Activated naive CD4-positive, alpha-beta T cell treated with anti-CD3 and anti-CD28 coated beads, Interleukin-2, amount 50 U/mL, for 24 hours (primary cell): ENCODE measurements around the gene C2CD3.

Experiments used
- H3K27ac Mint-ChIP-seq: one replicate; pipeline ENCODE4 v1.8.0; 2021; ENCODE audit warnings: mild to moderate bottlenecking, mixed read lengths
- H3K27me3 Mint-ChIP-seq: one replicate; pipeline ENCODE4 v1.8.0; 2021; ENCODE audit warnings: mixed read lengths
- H3K36me3 Mint-ChIP-seq: one replicate; pipeline ENCODE4 v1.8.0; 2021; ENCODE audit warnings: mixed read lengths
- H3K4me1 Mint-ChIP-seq: one replicate; pipeline ENCODE4 v1.8.0; 2021; ENCODE audit warnings: mixed read lengths
- H3K4me3 Mint-ChIP-seq: one replicate; pipeline ENCODE4 v1.8.0; 2021; ENCODE audit warnings: mild to moderate bottlenecking, mixed read lengths
- H3K9me3 Mint-ChIP-seq: one replicate; pipeline ENCODE4 v1.8.0; 2021; ENCODE audit warnings: mixed read lengths

Gene C2CD3

GRCh38 chr11:73969991-73970800, 200.6 kb downstream of the C2CD3 start:
- Mint-ChIP-seq H3K36me3 (peaks cover 7% of the 10 kb centered on the region), H3K4me3 (no peak overlapping the region), H3K9me3 (no peaks in the 10 kb centered on the region), H3K4me1 (peaks cover 86% of the 10 kb centered on the region), H3K27ac (peak overlapping the region; percentile 89), H3K27me3 (no peaks in the 10 kb centered on the region)

GRCh38 chr11:73969091-73969490, 201.7 kb downstream of the C2CD3 start:
- no peaks in the 10 kb centered on the region for H3K36me3 Mint-ChIP-seq
- H3K9me3 Mint-ChIP-seq, result no peaks in the 10 kb centered on the region
- peak overlapping the region; percentile 2 for H3K4me3 Mint-ChIP-seq
- peak overlapping the region; percentile 95 for H3K27ac Mint-ChIP-seq
- peaks cover 85% of the 10 kb centered on the region for H3K4me1 Mint-ChIP-seq
- no peaks in the 10 kb centered on the region for H3K27me3 Mint-ChIP-seq

- H3K4me1 Mint-ChIP-seq, result peaks cover 81% of the 10 kb centered on the region
Measured at GRCh38 chr11:73968356-73968966, 202.3 kb downstream of the C2CD3 start.

DNA sequence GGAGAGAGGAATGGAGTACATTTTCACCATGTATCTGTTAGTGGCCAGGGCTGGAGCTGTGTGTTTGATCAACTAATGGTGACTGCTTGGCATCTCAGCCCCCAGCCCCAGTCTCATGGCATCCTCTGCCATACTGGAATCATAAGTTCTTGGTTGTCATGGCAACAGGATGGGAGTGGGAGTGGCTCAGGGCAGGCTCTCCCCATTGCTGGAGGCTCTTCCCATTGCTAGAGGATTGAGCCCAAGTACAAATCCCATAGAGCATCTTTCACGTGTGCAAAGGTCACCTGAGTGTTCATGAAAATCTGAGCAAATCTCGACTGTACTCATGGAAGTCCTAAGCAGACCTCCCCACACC, 205.1 kb downstream of the C2CD3 start:
- Mint-ChIP-seq H3K27me3 (no peaks in the 10 kb centered on the region), H3K4me1 (peaks cover 55% of the 10 kb centered on the region), H3K4me3 (no peak overlapping the region), H3K36me3 (no peaks in the 10 kb centered on the region), H3K9me3 (no peaks in the 10 kb centered on the region), H3K27ac (no peak overlapping the region)

More at GRCh38 chr11:73968356-73968966, 202.3 kb downstream of the C2CD3 start:
- Mint-ChIP-seq H3K27ac (peak overlapping the region; percentile 95), H3K27me3 (no peaks in the 10 kb centered on the region), H3K9me3 (no peaks in the 10 kb centered on the region), H3K36me3 (no peaks in the 10 kb centered on the region), H3K4me3 (peak overlapping the region; percentile 2)

GRCh38 chr11:73965076-73965763, 205.6 kb downstream of the C2CD3 start:
- Mint-ChIP-seq H3K27ac (no peak overlapping the region), H3K4me3 (no peak overlapping the region), H3K9me3 (no peaks in the 10 kb centered on the region)

GRCh38 chr11:73963861-73964260, 206.9 kb downstream of the C2CD3 start:
- no peaks in the 10 kb centered on the region for H3K27me3 Mint-ChIP-seq
- H3K4me3 Mint-ChIP-seq, result peak overlapping the region; percentile 51
- H3K27ac Mint-ChIP-seq, result no peak overlapping the region
- no peaks in the 10 kb centered on the region for H3K9me3 Mint-ChIP-seq
- peaks cover 37% of the 10 kb centered on the region for H3K4me1 Mint-ChIP-seq
- no peaks in the 10 kb centered on the region for H3K36me3 Mint-ChIP-seq

More at GRCh38 chr11:73965076-73965763, 205.6 kb downstream of the C2CD3 start:
- H3K4me1 Mint-ChIP-seq, result peaks cover 50% of the 10 kb centered on the region
- H3K27me3 Mint-ChIP-seq, result no peaks in the 10 kb centered on the region
- H3K36me3 Mint-ChIP-seq, result no peaks in the 10 kb centered on the region
